Measurements from ENCODE around the gene RDH13. TPM values are rescaled to one million over a fixed set of nuclear protein-coding genes. Genes with fewer than 3 reads are reported as not detected.
A peak's percentile ranks its signal among the peaks of the same experiment; 100 is the strongest.
"Not testable (repeated sequence)": the region's sequence is repeated elsewhere in the genome, so short reads cannot be mapped to it uniquely, and the experiment has no call there.

The RDH13 gene
- total and polyA plus RNA-seq, 10 donors, result 4.6 to 31.5 (median 17.2) TPM

DNA sequence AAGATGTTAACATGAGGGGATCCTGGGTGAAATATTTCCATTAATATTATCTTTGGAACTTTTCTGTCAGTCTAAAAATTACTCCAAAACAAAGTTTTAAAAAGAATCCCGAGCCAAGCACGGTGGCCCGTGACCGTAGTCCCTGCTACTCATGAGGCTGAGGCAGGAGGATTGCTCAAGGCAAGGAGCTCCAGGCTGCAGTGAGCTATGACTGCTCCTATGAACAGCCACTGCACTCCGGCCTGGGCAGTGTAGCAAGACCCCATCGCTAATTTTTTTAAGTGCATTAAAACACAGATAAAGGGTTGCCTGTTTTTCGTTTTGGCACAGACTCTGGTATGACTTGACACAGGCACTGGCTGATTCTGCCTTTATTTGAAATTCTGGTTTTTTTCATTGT is 31.8 kb downstream of the RDH13 start:
- TF ChIP-seq POLR2A (IDR thresholded peaks at IDR 0.05), result no peak
- TF ChIP-seq, protein P1, sequence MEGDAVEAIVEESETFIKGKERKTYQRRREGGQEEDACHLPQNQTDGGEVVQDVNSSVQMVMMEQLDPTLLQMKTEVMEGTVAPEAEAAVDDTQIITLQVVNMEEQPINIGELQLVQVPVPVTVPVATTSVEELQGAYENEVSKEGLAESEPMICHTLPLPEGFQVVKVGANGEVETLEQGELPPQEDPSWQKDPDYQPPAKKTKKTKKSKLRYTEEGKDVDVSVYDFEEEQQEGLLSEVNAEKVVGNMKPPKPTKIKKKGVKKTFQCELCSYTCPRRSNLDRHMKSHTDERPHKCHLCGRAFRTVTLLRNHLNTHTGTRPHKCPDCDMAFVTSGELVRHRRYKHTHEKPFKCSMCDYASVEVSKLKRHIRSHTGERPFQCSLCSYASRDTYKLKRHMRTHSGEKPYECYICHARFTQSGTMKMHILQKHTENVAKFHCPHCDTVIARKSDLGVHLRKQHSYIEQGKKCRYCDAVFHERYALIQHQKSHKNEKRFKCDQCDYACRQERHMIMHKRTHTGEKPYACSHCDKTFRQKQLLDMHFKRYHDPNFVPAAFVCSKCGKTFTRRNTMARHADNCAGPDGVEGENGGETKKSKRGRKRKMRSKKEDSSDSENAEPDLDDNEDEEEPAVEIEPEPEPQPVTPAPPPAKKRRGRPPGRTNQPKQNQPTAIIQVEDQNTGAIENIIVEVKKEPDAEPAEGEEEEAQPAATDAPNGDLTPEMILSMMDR (IDR thresholded peaks at IDR 0.05 in 8 of 11, conservative IDR thresholded peaks at IDR 0.05 in 3 of 11), result no peak
- TF ChIP-seq POLR2AphosphoS5 (IDR thresholded peaks at IDR 0.05), result no peak
- H3K4me3 ChIP-seq, result no peak overlapping the region
- no peak overlapping the region for H3K27ac ChIP-seq
- H3K27me3 ChIP-seq (replicated peaks in 1 of 7), result no peaks in the 10 kb centered on the region
- no peaks in the 10 kb centered on the region for H3K36me3 ChIP-seq
- 87 to 96% (median 92%) methylated on average over 7 of the region's 7 CpGs for WGBS, 5 donors
- DNase-seq, result no peak
- intact Hi-C loops (cut with DNase I; ENCODE audit: low total_unique reads), result no loop called here
- H3K9me3 ChIP-seq, result peaks cover 0 to 15% (median 8%) of the 10 kb centered on the region in 8 donors
- peaks cover 0 to 19% (median 4%) of the 10 kb centered on the region in 6 donors for H3K4me1 ChIP-seq

DNA sequence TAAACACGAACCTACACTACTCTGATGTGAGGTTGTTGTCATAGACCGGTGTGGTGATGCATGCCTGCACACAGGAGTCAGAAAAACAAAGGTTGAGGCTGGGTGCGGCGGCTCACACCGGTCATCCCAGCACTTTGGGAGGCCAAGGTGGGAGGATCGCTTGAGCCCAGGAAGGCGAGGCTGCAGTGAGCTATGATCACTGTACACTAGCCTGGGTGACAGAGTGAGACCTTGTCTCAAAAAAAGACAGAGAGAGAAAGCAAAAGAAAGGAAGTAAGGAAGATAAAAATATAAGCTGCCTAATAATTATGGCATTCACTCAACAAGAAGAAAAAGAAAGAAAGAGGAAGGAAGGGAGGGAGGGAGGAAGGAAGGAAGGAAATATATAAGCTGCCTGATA is 34.2 kb downstream of the RDH13 start:
- no peak for DNase-seq
- intact Hi-C loops (cut with DNase I; ENCODE audit: low total_unique reads), result no loop called here
- 78 to 87% (median 82%) methylated on average over 7 of the region's 7 CpGs for WGBS, 5 donors
- Histone ChIP-seq H3K36me3 (no peaks in the 10 kb centered on the region), H3K9me3 (peaks cover 0 to 18% (median 9%) of the 10 kb centered on the region in 8 donors), H3K27me3 (replicated peaks in 1 of 7) (no peaks in the 10 kb centered on the region), H3K27ac (peak overlapping the region in 3 of 8 donors; percentile 7 to 22 (median 15)), H3K4me3 (no peak overlapping the region), H3K4me1 (peaks cover 0 to 19% (median 4%) of the 10 kb centered on the region in 6 donors)
- TF ChIP-seq POLR2A (IDR thresholded peaks at IDR 0.05) (no peak), POLR2AphosphoS5 (IDR thresholded peaks at IDR 0.05) (no peak)
- TF ChIP-seq, protein P1 (IDR thresholded peaks at IDR 0.05 in 8 of 11, conservative IDR thresholded peaks at IDR 0.05 in 3 of 11), result no peak

DNA sequence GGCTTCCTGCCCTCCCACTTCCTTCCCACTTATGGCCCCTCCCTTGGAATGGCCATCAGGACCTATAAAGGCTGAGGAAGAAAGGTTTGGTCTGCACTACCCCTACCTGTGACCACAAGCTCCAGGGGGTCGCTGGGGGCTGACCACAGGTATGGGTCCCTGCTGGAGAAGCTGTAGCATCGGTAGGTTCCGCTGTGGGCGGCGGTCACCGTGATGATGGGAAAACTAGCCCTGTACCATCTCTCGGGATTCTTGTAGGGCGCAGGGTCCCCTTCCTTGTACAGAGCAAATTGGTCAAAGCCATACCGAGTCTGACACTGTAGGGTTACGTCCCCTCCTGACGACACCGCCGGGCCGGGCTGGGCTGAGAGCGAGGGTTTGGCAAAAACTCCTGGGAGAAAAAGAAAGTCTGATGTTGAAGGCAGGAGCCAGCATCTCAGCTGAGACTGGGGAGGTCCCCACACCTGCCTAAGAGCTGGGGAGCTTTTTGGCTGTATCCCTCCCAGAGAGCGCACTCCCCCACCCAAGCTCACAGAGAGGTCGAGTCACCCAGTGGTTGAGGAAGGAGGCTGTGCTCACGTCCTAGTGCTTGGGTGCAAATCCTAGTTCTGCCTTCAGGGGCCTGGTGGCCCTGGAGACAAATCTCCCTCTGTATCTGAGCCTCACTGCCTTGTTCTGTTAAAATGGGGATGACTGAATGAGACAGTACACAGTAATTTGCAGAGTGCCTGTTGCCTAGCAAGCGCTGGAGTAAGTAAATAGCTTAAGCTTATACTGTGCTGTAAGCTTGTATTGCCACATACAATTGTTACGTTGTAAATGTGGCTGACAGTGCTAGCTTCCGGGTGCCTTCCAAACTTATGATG is 35.2 kb downstream of the RDH13 start:
- WGBS, 5 donors, result 73 to 92% (median 86%) methylated on average over 21 of the region's 21 CpGs
- H3K27ac ChIP-seq, result peak overlapping the region in 6 of 8 donors; percentile 15 to 74 (median 27)
- H3K4me1 ChIP-seq, result peaks cover 0 to 19% (median 4%) of the 10 kb centered on the region in 6 donors
- DNase-seq, result no peak
- intact Hi-C loops (cut with DNase I; ENCODE audit: low total_unique reads), result no loop called here
- peaks cover 0 to 19% (median 9%) of the 10 kb centered on the region in 8 donors for H3K9me3 ChIP-seq
- H3K27me3 ChIP-seq (replicated peaks in 1 of 7), result no peaks in the 10 kb centered on the region
- H3K4me3 ChIP-seq, result no peak overlapping the region
- TF ChIP-seq POLR2AphosphoS5 (IDR thresholded peaks at IDR 0.05), result no peak
- TF ChIP-seq, protein P1 (IDR thresholded peaks at IDR 0.05 in 8 of 11, conservative IDR thresholded peaks at IDR 0.05 in 3 of 11), result no peak
- no peak for TF ChIP-seq POLR2A (IDR thresholded peaks at IDR 0.05)
- no peaks in the 10 kb centered on the region for H3K36me3 ChIP-seq

DNA sequence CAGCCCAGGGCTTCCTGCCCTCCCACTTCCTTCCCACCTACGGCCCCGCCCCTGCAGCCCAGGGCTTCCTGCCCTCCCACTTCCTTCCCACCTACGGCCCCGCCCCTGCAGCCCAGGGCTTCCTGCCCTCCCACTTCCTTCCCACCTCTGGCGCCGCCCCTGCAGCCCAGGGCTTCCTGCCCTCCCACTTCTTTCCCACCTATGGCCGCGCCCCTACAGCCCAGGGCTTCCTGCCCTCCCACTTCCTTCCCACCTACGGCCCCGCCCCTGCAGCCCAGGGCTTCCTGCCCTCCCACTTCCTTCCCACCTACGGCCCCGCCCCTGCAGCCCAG is 35.8 kb downstream of the RDH13 start:
- WGBS, 5 donors, result 49 to 61% (median 53%) methylated on average over 2 to 10 of the region's 12 CpGs; no CpG with 5 or more reads in 1 of the 5 donors
- not testable (repeated sequence) for H3K27me3 ChIP-seq (replicated peaks in 1 of 7)

More for the DNA sequence above, 35.8 kb downstream of the RDH13 start:
- DNase-seq; H3K36me3 ChIP-seq; intact Hi-C loops (cut with DNase I; ENCODE audit: low total_unique reads); H3K4me3 ChIP-seq: not testable (repeated sequence)
- Histone ChIP-seq H3K27ac (peak overlapping the region in 4 of 8 donors; percentile 13 to 74 (median 30)), H3K9me3 (peaks cover 0 to 20% (median 9%) of the 10 kb centered on the region in 8 donors), H3K4me1 (peaks cover 0 to 19% (median 4%) of the 10 kb centered on the region in 6 donors)
